Neural progenitor cell (in vitro differentiated cells): ENCODE results near the gene ADAMTS14.

Experiments used
- CTCF ChIP-seq: fragments of 200-600 bp; sonication (generic); IDR thresholded peaks from 2 replicates; pipeline ENCODE4 v1.5.1; 2017; ENCODE audit warnings: antibody characterized with exemption, mild to moderate bottlenecking
- EZH2 ChIP-seq: fragments of 200-600 bp; sonication (generic); IDR thresholded peaks from 2 replicates; pipeline ENCODE4 v1.6.1; 2017; ENCODE audit warnings: antibody characterized with exemption, mild to moderate bottlenecking, moderate library complexity

GRCh38 chr10:70664702-70665195 lies 7.6 kb upstream of the ADAMTS14 start:
- TF ChIP-seq CTCF (no peak), EZH2 (no peak)
